Measurements from ENCODE around the gene ISYNA1.

DNA sequence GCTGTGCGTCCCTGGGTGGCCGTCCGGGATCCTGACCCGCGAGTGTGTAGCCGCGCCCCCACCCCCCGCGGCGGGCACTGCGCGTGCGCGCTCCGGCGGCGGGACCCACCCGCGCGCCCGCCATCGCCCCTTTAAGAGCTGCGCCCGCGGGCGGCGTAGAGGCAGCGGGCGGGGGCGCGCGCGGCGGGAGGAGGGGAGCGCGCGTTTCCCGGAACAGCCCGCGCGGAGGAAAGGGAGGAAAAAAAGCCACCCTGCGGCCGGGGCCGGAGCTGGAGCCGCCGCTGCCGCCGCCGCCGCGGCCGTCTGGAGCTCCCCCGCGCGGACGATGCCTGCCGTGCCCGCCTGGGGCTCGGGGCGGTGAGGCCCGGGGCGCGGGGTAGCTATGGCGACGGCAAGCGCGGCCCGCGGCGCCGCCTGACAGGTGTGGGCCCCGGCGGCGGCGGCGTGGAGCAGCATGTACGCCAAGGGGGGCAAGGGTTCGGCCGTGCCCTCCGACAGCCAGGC, 18.7 kb downstream of the ISYNA1 start, which contains the start of gene SSBP4:
- TF ChIP-seq EZH2 (IDR thresholded peaks at IDR 0.05; ENCODE audit: borderline replicate concordance, low read depth, low read length, severe bottlenecking) = no peak
- TF ChIP-seq POLR2A (IDR thresholded peaks at IDR 0.05; ENCODE audit: low read depth, low read length) = peak; percentile 49
- TF ChIP-seq, protein P1, sequence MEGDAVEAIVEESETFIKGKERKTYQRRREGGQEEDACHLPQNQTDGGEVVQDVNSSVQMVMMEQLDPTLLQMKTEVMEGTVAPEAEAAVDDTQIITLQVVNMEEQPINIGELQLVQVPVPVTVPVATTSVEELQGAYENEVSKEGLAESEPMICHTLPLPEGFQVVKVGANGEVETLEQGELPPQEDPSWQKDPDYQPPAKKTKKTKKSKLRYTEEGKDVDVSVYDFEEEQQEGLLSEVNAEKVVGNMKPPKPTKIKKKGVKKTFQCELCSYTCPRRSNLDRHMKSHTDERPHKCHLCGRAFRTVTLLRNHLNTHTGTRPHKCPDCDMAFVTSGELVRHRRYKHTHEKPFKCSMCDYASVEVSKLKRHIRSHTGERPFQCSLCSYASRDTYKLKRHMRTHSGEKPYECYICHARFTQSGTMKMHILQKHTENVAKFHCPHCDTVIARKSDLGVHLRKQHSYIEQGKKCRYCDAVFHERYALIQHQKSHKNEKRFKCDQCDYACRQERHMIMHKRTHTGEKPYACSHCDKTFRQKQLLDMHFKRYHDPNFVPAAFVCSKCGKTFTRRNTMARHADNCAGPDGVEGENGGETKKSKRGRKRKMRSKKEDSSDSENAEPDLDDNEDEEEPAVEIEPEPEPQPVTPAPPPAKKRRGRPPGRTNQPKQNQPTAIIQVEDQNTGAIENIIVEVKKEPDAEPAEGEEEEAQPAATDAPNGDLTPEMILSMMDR (IDR thresholded peaks at IDR 0.05; ENCODE audit: extremely low read depth in 1 of 2, insufficient read depth in 1 of 2, low read depth in 1 of 2, low read length in 2 of 2) = peak; percentile 19 to 31
- TF ChIP-seq MYC (IDR thresholded peaks at IDR 0.05; ENCODE audit: low read depth, low read length) = no peak
- TF ChIP-seq POLR2AphosphoS5 (IDR thresholded peaks at IDR 0.05; ENCODE audit: insufficient read depth, low read depth, low read length) = peak; percentile 73
- TF ChIP-seq, protein P2, sequence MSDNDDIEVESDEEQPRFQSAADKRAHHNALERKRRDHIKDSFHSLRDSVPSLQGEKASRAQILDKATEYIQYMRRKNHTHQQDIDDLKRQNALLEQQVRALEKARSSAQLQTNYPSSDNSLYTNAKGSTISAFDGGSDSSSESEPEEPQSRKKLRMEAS (IDR thresholded peaks at IDR 0.05; ENCODE audit: insufficient read depth, insufficient read length) = no peak
- TF ChIP-seq FOS (IDR thresholded peaks at IDR 0.05; ENCODE audit: borderline replicate concordance, insufficient read depth, low read length) = no peak
- no peak for TF ChIP-seq GATA2 (IDR thresholded peaks at IDR 0.05; ENCODE audit: insufficient read depth, insufficient read length, low read depth, low read length)
- no peak for TF ChIP-seq JUN (IDR thresholded peaks at IDR 0.05; ENCODE audit: borderline replicate concordance, insufficient read depth, insufficient read length, low read depth)
